Ramos (cell line): ENCODE data around the gene ARHGAP1.
"Not testable (repeated sequence)": the region's sequence is repeated elsewhere in the genome, so short reads cannot be mapped to it uniquely, and the experiment has no call there.

ENCODE experiments used
- in situ Hi-C: fragments of 300-500 bp; cut with MboI; formaldehyde crosslinking; loops from one replicate; pipeline ENCODE4 v1.14.3; 2022; ENCODE audit warnings: low sequenced_read_pairs; ENCODE audit not compliant: unreplicated experiment

The ARHGAP1 gene

DNA sequence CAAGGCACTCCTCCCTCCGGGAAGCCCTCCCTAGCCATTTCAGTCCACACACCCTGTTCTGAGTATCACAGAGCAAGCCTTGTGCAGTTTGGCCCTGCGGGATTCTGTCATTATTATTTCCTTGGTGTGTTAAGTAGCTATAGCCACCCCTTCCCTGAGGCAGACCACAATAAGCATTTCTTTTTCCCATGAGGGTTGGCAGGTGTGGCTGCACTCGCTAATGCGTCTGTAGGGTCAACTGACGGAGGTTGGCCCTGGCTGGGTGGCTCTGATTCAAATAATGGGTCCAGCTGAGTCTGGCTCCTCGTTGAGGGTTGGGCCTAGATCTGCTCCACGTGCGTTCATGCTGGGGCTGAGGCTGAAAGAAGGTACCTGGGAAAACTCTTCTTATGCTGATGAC, 23.7 kb upstream of the ARHGAP1 start:
- in situ Hi-C loops = no loop called here

DNA sequence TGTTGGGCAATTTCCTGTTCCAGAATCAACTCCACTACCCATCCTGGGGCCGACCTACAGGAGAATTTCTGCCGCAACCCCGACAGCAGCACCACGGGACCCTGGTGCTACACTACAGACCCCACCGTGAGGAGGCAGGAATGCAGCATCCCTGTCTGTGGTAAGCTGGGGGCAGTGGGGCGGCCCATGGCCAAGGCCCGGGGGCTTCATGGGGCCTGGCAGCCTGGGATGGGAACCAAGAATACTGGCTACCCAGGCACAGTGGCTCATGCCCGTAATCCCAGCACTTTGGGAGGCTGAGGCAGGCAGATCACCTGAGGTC, 22.9 kb upstream of the ARHGAP1 start:
- in situ Hi-C loops = no loop called here

DNA sequence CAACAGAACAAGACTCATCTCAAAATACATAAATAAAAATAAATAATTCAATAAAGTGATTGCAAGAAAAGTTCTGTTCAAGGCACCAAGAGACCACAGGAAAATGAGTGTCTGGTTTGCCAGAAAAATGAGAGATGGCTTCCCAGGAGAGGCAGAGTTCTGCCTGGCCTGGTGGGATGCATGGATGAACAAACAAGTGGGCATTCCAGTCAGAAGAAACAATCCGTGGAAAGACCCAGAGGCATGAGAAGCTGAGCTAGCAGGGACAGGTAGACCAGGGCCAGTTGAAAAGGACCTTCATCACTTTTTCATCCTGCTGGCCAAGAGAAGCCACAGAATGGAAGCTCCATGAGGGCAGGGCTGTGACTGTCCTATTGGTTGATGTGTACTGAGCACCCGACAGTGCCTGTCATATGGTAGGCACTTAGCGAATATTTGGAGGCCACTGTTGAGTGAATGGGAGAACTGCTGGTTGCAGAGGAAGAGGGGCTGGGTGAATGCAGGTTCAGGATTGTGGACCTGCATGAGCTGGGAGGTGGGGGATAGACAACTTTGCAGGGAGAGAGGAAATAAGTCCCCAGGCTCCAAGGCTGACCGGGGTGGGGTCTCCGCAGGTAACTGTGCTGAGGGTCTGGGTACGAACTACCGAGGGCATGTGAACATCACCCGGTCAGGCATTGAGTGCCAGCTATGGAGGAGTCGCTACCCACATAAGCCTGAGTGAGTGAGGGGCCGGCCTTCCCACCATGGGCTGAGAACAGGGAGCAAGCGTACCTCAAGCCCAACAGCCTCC, 22.3 kb upstream of the ARHGAP1 start:
- in situ Hi-C loops = no loop called here

DNA sequence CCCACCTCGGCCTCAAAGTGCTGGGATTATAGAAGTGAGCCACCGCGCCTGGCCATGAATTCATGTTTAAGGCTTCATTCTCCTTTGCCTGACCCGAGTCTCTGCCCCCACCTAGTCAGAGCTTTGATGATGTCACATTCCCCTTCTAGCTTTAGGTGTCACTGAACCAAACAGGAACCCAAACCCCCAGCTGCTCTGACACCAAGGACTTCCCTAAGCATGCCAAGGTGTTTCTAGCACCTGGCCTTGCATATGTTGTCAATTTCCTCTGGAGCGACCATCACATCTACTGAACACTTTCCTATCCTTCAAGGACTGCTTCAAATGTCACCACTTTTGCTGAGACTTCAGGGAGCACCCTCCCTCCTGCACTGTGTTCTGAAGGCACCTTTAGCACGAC, 20.9 kb upstream of the ARHGAP1 start:
- in situ Hi-C loops = no loop called here

DNA sequence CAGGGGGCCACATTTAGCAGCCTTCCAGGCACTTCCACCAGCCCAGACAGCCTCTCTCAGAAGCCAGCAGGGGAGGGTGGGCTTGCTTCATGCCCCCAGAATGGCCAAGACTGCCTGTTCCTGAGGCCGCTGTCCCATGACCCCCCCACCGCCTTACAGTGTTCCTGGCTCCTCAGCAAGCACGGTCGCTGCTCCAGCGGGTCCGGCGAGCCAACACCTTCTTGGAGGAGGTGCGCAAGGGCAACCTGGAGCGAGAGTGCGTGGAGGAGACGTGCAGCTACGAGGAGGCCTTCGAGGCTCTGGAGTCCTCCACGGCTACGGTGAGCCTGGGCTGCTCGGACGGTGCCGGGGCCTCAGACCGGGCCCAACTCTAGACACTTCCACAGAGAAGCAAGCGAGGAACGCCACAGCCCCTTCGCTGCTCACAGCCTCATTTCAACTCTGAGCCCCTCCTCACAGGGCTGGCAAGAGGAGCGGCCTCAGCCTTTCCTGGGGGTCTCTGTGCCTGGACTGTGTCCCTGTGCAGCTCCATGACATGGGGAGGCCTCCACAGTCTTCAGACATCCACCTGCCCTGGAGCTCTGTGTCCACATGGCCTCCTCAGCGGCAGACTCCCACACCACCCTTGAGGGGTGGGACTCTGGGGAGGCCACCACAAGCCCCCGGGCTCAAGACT, 19.3 kb upstream of the ARHGAP1 start:
- in situ Hi-C loops = no loop called here

DNA sequence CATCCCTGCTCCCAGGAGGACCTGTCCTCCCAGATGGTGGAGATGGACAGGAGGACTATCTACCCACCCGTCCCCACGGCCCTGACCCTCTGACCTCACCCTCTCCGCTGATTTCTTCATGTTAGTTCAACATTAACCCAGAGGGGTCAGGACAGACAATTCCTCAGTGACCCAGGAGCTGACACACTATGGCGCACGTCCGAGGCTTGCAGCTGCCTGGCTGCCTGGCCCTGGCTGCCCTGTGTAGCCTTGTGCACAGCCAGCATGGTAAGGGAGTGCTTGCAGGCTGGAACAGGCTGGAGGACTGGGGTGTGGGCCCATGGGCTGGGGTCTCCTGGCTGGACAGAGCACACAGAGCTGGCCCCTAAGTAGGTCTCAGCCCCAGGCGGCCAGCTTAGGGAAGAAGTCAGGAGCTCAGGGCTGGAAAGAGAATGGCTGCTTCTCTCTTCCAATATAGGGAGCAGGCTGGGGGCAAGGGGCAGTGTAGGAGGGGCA, 18.7 kb upstream of the ARHGAP1 start, which contains the start of gene F2:
Gene F2, plus strand, starts transcription at position 166 of the 495 bp plus-strand sequence. Its CDS starts 23 bp downstream, at position 189.
- in situ Hi-C loops = no loop called here

DNA sequence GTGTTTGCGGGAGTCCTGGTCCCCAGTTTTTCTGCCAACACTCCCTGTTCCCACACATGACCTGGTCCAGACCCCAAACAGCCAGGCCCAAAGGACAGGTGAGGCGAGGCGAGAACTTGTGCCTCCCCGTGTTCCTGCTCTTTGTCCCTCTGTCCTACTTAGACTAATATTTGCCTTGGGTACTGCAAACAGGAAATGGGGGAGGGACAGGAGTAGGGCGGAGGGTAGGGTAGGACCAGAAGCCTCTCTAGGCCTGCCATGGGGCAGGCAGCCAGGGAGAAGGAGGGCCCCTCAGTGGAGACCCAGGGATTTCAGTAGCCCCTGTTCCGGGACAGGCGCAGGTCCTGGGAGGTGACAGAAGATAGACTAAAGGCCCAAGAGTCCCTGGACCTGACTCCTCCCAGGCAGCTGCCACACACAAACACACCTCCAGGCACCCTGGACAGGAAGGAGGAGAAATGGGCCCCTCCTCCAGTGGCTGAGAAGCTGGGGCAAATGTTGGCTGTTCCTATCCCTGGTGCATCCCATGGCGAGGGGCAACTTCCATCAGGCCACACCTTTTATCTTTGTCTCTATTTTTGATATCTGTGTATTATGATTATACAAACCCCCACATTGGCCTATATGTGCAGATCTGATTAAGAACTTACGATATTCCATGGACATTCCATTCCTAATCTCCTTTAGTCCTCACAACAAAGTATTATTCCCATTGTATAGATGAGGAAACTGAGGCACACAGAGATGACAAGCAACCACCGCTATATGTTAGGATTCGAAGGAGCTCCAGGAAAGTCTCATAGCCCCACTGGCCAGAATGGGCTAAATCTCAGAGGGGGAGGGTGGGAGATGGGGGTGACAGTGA, 18.0 kb upstream of the ARHGAP1 start:
- in situ Hi-C loops = no loop called here

DNA sequence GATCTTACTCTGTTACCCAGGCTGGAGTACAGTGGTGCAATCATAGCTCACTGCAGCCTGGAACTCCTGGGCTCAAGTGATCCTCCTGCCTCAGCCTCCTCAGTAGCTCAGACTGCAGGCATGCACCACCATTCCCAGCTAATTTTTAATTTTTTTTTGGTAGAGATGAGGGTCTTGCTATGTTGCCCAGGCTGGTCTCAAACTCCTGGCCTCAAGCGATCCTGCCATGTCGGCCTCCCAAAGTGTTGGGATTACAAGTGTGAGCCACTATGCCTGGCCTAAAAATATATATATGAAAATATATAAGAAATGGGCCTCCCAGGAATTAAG, 17.4 kb upstream of the ARHGAP1 start:
- in situ Hi-C loops = not testable (repeated sequence)

DNA sequence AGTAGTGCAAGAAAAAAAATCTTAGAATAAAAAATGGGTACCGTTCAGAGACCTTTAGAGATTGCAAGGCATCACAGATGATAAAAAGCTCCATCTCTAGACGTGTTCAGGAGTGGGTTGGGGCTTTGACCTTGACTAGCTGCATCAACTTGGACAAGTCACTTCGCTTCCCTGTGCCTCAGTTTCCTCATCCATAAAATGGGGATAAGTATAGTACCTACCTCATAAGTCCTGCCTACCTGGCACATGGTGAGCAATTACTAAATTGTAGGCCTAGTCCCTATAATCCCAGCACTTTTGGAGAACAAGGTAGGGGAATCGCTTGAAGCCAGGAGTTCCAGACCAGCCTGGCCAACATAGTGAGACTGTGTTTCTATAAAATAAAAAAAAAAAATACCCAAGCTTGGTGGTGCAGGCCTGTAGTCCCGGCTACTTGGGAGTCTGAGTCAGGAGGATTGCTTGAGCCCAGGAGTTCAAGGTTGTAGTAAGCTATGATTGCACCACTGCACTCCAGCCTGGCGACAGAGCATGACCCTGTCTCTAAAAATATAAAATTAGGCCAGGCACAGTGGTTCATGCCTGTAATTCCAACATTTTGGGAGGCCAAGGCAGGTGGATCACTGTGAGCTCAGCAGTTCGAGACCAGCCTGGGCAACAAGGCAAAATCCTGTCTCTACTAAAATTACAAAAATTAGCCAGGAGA, 12.6 kb upstream of the ARHGAP1 start:
- in situ Hi-C loops = no loop called here

DNA sequence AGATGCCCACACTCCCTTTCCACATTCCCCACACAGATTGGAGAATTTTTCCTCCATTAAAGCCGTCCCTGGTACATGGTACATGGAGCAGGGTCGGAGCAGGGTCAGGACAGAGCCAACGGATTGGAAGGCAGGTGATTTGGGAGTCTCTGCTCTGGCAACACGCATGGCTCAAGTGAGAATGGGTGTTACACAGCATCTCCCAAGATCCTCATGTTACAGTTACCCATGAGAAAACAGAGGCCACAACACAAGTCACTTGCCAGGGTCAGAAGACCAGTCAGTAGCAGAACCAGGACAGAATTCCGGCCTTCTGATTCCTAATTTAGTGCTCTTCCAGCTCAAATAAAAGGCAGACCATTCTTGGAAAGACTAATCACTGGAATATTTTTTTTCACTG, 10.9 kb upstream of the ARHGAP1 start:
- in situ Hi-C loops = no loop called here

DNA sequence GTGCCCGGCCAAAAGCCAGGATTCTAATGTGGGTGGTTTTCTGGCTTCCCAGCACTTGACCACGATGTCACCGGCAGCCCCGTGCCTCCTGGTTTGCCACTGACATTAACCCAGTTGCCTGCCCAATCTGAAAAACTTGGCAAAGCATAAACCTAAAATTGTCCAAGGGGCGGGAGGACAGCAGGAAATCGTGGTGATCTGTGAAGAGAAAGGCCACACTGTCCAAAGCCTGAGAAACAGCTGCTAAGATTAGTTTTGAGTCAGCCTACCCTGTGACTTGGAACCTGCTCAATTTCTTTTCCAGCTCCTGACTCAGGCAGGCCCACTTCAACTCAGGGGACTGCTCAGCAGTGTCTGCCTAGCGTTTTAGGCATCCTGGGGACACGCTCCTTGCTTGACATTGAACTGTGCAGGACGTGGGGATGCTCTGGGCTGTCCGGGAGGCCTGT, 10.4 kb upstream of the ARHGAP1 start:
- in situ Hi-C loops = no loop called here

DNA sequence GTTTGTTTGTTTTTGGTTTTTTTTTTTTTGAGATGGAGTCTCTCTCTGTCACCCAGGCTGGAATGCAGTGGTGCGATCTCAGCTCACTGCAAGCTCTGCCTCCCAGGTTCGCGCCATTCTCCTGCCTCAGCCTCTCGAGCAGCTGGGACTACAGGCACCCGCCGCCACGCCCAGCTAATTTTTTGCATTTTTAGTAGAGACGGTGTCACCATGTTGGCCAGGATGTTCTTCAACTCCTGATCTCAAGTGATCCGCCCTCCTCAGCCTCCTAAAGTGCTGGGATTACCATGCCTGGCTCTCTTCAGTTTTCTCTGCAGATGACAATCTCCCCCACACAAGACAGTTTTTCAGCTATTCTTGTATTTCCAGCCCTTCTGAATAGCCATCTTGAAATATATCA, 8.9 kb upstream of the ARHGAP1 start:
- in situ Hi-C loops = not testable (repeated sequence)

DNA sequence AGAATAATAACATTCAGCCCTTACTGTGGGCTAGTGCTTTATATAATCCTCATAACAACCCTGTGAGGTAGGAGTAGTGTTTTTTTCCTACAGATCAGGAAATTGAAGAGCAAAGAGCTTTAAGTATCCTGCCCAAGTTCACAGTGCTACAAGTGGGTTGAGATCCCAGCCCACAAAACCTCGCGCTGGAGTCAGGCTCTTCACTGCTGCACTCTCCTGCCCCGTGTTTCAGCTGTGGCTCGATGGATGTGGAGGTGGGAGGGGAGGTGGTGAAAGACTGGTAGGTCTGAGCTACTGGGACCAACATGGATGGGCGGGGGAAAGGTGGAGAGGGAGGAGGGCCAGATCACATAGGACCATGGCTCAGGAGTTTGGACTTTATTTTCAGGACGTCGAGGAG, 6.5 kb upstream of the ARHGAP1 start:
- in situ Hi-C loops = no loop called here

DNA sequence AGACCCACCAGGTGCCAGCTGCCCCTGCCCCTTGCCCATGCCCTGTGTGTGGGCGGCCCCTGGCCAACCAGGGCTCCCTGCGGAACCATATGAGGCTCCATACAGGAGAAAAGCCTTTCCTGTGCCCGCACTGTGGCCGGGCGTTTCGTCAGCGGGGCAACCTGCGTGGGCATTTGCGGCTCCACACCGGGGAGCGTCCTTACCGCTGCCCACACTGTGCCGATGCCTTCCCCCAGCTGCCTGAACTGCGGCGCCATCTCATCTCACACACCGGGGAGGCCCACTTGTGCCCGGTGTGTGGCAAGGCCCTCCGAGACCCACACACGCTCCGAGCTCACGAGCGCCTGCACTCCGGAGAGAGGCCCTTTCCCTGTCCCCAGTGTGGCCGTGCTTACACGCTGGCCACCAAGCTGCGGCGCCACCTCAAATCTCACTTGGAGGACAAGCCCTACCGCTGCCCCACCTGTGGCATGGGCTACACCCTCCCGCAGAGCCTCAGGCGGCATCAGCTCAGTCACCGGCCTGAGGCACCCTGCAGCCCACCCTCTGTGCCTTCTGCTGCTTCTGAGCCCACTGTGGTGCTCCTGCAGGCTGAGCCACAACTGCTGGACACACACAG, 4.8 kb upstream of the ARHGAP1 start:
- in situ Hi-C loops = no loop called here

DNA sequence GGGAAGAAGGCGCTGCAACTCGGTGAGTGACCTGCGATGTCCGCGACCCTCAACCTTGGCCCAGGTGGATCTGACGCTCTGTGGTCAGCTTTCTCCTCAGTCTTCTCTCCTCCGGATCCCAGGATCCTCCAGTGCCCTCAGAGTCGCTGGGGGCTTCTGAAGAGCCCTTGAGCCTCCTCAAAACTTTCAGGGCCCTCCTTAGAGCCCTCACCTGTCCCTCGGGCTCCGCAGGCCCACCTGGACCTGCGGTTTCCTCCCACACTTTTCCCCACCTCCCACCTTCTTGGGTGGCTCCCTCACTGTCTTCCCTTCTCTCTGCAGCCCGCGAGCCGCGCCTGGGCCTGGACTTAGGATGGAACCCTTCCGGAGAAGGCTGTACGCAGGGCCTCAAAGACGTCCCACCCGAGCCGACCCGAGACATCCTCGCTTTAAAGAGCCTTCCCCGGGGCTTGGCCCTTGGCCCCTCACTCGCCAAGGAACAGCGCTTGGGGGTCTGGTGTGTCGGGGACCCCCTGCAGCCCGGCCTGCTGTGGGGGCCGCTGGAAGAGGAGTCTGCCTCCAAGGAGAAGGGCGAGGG, 747 bp upstream of the ARHGAP1 start:
- in situ Hi-C loops = no loop called here

DNA sequence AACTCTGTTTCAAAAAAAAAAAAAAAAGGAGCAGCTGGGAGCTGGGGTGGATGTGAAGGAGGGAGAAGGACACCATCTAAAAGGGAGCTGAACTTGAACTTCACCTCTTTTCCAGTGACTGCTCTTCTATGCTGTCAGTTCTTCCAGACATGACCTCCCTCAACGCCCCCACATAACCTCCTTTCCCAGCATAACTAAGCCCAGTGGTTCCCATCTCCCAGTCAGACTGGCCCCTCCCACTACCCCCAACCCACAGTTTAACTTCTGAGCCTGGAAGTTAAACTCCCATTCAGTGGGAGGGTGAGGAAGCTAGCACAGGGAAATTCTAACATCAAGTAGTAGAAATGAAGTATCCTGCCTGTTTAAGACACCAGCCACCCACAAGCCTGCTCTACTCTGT, 1.8 kb downstream of the ARHGAP1 start:
- in situ Hi-C loops = no loop called here

DNA sequence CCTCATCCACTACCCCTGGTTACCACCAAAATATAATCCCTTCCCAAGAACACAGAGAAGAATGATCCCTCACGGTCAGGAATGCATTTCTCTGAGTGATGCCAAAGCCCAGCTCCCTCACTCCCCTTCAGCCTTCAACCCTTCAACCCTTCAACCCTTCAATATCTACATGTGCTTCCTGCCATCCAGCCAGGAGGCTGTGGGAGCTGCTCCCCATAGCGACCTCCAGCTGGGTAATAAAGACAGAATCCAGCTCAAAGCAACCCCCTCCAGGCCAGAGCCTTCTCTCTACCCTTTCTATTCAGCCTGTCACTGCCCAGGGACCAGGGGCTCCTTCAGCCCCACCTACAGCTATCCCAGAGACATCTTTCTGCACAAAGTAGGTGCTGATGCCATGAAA, 2.7 kb downstream of the ARHGAP1 start:
- in situ Hi-C loops = no loop called here

DNA sequence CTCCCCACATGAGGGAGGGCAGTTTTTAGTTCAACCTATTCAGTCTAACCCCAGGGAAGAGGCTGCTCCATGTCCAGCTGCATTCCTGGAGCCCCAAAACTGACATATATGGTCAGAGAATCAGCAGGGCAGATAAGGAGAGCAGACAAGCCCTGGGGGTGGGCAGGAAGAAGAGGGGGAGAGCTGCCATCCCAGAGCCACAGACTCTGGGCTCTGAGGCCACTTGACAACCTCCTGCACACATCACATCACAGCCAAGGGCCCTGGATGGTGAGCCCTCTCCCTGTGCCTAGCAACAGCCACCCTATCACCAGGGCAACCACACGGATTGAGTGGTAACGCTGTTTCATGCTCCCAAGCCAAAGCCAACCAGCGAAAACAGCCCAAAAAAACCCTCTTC, 3.1 kb downstream of the ARHGAP1 start:
- in situ Hi-C loops = no loop called here

DNA sequence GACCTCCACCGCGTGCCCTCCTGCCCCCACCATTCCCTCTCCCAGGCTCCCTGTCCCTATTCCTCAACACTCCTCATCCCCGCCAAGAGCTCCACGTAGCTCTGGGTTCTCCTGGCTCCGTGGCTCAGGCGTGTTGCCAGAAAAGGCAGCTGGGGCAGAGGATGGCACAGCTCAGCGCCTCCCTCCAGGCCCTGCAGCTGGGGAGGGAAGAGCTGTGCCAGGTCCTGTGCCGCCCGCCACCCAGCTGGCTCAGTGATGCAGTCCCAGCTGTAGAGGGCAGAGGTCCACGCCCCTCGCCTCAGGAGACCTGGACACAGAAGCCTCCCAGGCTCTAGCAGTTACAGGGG, 4.2 kb downstream of the ARHGAP1 start:
- in situ Hi-C loops = no loop called here
